ENCODE measurements around the gene ANAPC5.
"Not testable (repeated sequence)": the region's sequence is repeated elsewhere in the genome, so short reads cannot be mapped to it uniquely, and the experiment has no call there.

GRCh38 chr12:121298411-121298810, 53.8 kb downstream of the ANAPC5 start:
- TF ChIP-seq CTCF (IDR thresholded peaks at IDR 0.05; ENCODE audit: low read depth, low read length); EZH2phosphoT487 (IDR thresholded peaks at IDR 0.05; ENCODE audit: low read depth): not testable (repeated sequence)
